HFFc6 (cell line): ENCODE data around the gene FKBP15. TPM values are rescaled to one million over a fixed set of nuclear protein-coding genes. Genes with fewer than 3 reads are reported as not detected.
A peak's percentile ranks its signal among the peaks of the same experiment; 100 is the strongest.

ENCODE experiments used
- DNase-seq: peaks from one replicate; pipeline ENCODE4 v3.0.0-alpha.2; 2018
- H3K27ac Mint-ChIP-seq: 2 replicates; pipeline ENCODE4 v1.8.0; 2020; ENCODE audit warnings: mild to moderate bottlenecking, mixed read lengths
- H3K27me3 Mint-ChIP-seq: 2 replicates; pipeline ENCODE4 v1.8.0; 2021; ENCODE audit warnings: mild to moderate bottlenecking, moderate library complexity, mixed read lengths; ENCODE audit not compliant: insufficient read depth
- H3K36me3 Mint-ChIP-seq: 2 replicates; pipeline ENCODE4 v1.8.0; 2021; ENCODE audit warnings: low read depth, mixed read lengths
- H3K4me1 Mint-ChIP-seq: 2 replicates; pipeline ENCODE4 v1.8.0; 2020; ENCODE audit warnings: low read depth, mixed read lengths
- H3K4me3 Mint-ChIP-seq: 2 replicates; pipeline ENCODE4 v1.8.0; 2020; ENCODE audit warnings: mild to moderate bottlenecking, moderate library complexity, mixed read lengths
- H3K9me3 Mint-ChIP-seq: 2 replicates; pipeline ENCODE4 v1.8.0; 2020; ENCODE audit warnings: mild to moderate bottlenecking, mixed read lengths
- total RNA-seq, 6 experiments: library from RNA; stranded (reverse); fragmentation: NEBNext Ultra II Directional; extraction: Animal tissue kit (Norgen Biotek cat#: 25700); gene quantifications; 2 replicates in 1 of 6; 3 replicates in 5 of 6; pipeline ENCODE4 v1.2.3, GENCODE V29; 2021
- TF ChIP-seq, protein P1 (sequence below): fragments of 200-600 bp; sonication (generic); IDR thresholded peaks from 2 replicates; pipeline ENCODE4 v1.5.0; 2021; ENCODE audit warnings: antibody characterized with exemption, mild to moderate bottlenecking

Gene FKBP15
- total RNA-seq, 6 experiments from 2014 or later, result 25.2 to 29.8 (median 28.0) TPM

DNA sequence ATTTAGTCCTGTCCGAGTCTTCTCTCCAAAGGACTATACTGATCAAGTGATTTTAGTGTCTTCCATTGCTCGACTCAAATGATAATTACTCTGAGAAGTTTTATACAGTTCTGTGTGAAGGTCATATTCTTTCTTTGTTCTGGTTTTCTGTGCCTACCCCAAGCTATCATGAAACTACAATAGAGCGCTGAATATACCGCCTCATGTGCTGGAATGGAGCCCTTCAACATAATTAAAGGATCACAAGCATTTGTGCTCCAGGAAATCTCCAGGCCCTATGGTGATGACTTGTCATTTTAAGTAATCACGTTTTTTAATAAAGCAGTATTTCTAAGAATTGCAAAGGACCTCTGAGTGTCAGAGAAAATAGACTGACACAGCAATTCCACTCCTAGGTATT is 81.1 kb downstream of the FKBP15 start:
- peaks cover 20% of the 10 kb centered on the region for H3K27me3 Mint-ChIP-seq
- H3K4me1 Mint-ChIP-seq, result no peaks in the 10 kb centered on the region
- H3K9me3 Mint-ChIP-seq, result peaks cover 4% of the 10 kb centered on the region
- H3K36me3 Mint-ChIP-seq, result no peaks in the 10 kb centered on the region
- TF ChIP-seq, protein P1, sequence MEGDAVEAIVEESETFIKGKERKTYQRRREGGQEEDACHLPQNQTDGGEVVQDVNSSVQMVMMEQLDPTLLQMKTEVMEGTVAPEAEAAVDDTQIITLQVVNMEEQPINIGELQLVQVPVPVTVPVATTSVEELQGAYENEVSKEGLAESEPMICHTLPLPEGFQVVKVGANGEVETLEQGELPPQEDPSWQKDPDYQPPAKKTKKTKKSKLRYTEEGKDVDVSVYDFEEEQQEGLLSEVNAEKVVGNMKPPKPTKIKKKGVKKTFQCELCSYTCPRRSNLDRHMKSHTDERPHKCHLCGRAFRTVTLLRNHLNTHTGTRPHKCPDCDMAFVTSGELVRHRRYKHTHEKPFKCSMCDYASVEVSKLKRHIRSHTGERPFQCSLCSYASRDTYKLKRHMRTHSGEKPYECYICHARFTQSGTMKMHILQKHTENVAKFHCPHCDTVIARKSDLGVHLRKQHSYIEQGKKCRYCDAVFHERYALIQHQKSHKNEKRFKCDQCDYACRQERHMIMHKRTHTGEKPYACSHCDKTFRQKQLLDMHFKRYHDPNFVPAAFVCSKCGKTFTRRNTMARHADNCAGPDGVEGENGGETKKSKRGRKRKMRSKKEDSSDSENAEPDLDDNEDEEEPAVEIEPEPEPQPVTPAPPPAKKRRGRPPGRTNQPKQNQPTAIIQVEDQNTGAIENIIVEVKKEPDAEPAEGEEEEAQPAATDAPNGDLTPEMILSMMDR, result no peak
- H3K4me3 Mint-ChIP-seq, result no peak overlapping the region
- no peak for DNase-seq
- H3K27ac Mint-ChIP-seq, result no peak overlapping the region

DNA sequence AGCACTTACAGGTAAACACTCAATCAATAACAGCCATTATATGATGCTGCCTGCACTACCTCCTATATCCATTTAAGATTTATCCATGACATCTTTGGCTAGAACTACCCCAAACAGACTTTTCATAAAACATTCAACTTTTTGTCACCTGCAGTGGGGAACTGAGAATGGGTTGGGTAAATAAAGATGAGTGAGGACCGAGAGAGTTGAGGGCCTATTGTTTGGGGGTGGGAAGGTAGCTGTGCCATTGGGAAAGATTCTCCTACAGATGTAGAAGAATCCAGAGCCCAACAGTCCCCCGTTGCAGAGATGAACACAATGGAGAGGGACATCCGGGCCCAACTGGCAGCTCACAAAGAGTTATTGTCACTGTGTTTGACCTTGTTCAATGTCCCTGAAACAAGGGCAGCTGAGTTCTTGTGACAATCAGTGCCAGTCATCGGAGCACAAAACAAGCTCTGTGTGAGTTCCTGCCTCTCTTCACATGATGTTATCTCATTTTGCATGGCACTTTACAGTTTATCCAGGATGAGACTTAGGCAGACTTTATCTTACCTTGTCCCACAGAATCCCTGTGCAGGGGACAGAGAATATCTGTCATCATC is 81.8 kb downstream of the FKBP15 start:
- Mint-ChIP-seq H3K36me3 (no peaks in the 10 kb centered on the region), H3K9me3 (peaks cover 2% of the 10 kb centered on the region), H3K27me3 (peaks cover 14% of the 10 kb centered on the region), H3K27ac (no peak overlapping the region), H3K4me3 (no peak overlapping the region), H3K4me1 (no peaks in the 10 kb centered on the region)
- DNase-seq, result no peak
- TF ChIP-seq, protein P1, result no peak

DNA sequence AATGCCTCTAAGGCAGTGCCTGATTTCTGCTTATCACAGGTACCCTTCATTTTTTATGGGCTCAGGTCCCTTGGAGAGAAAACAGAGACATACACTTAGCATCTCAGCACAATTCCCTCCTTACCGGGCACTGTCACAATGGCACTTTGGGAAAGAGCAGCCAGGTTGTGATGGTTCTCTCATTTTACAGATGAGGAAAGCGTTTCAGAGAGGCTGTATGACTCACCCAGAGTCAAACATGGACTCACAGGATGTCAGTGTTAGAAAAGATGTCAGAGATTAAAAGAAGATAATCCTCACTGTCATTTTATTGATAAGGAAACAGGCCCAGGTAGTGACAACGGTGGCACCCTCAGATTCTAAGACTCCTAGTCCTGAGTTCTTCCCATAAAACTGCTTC is 82.3 kb downstream of the FKBP15 start:
- no peak for DNase-seq
- H3K36me3 Mint-ChIP-seq, result no peaks in the 10 kb centered on the region
- H3K27me3 Mint-ChIP-seq, result peaks cover 9% of the 10 kb centered on the region
- H3K27ac Mint-ChIP-seq, result no peak overlapping the region
- no peaks in the 10 kb centered on the region; the same call in 1 of the 2 replicates for H3K9me3 Mint-ChIP-seq
- TF ChIP-seq, protein P1, result no peak
- H3K4me1 Mint-ChIP-seq, result no peaks in the 10 kb centered on the region
- no peak overlapping the region for H3K4me3 Mint-ChIP-seq

DNA sequence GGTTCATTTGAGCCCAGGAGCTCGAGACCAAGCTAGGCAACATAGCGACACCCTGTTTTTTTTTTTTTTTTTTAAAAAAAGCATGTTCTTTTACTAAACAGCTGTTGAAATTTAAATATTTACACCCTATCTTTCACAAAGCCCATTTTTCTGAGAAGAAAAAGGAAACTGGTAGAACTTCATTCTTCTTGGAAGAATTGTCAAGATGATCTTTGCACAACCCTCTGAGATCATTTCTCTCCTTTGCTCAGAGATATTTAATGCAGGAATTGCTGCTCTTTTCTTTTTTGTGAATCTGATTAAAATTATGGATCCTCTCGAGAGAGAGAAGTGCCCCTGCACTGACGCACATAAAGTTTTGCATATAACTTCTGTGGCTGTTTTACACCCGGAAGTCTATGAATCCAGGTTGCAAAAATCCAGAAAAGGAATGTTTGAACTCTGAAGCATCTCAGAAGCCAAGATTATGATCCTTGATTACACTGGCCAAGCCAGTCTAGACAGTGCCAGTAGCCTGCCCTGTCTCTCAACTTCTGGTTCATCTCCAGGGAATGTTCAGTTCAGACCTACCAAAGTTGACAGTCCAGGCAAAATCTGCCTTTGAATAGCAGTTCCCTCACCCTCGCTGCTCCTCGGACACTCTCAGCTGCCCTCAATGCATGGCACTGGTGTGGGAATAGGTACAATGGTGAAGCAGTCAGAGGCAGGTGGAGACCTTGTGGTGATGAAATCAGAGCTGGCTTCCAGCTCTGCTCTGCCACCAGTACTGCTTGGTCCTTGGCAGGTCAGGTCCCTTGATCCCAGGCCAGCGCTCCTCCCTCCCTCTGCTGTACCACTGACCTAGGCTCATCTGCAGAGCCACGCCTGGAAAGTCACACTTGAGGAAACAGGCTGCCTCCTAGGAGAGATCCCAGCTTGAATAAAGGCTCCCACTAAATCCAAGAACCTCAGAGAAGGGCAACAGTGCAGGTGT is 83.6 kb downstream of the FKBP15 start:
- H3K27me3 Mint-ChIP-seq, result peaks cover 6% of the 10 kb centered on the region
- TF ChIP-seq, protein P1, result no peak
- H3K9me3 Mint-ChIP-seq, result no peaks in the 10 kb centered on the region; the same call in 1 of the 2 replicates
- DNase-seq, result no peak
- H3K36me3 Mint-ChIP-seq, result no peaks in the 10 kb centered on the region
- no peak overlapping the region for H3K27ac Mint-ChIP-seq
- no peaks in the 10 kb centered on the region for H3K4me1 Mint-ChIP-seq
- no peak overlapping the region for H3K4me3 Mint-ChIP-seq

DNA sequence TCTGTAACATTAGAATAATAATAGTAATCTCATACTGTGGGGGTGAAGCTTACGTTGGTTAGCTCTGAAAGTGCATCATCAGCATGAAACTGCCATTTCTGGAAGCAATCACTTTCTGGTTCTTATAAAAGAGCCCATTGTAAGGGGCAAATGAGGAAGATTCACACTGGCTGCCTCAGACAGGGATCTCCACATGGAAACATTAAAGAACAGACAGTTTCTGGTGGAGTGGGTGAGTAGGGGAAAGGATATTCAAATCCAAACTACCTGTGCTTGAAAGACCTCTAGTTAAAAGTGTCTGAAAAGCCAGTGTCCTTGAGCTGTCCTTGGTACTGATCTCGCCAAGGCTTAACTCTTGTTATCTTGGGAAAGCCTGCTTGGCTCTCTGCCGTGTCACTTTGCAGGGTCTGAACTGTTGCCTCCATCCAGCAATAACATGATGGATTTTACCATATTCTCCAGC is 89.4 kb downstream of the FKBP15 start:
- no peak overlapping the region for H3K4me3 Mint-ChIP-seq
- H3K27ac Mint-ChIP-seq, result no peak overlapping the region
- H3K4me1 Mint-ChIP-seq, result no peaks in the 10 kb centered on the region
- DNase-seq, result peak; percentile 15
- no peaks in the 10 kb centered on the region for H3K36me3 Mint-ChIP-seq
- TF ChIP-seq, protein P1, result no peak
- H3K9me3 Mint-ChIP-seq, result no peaks in the 10 kb centered on the region
- H3K27me3 Mint-ChIP-seq, result peaks cover 17% of the 10 kb centered on the region
